Measurements from ENCODE around the gene FHIT. TPM values are rescaled to one million over a fixed set of nuclear protein-coding genes. Genes with fewer than 3 reads are reported as not detected.

The FHIT gene
- total and polyA plus RNA-seq, 4 donors = 6.9 to 16.5 (median 9.9) TPM

DNA sequence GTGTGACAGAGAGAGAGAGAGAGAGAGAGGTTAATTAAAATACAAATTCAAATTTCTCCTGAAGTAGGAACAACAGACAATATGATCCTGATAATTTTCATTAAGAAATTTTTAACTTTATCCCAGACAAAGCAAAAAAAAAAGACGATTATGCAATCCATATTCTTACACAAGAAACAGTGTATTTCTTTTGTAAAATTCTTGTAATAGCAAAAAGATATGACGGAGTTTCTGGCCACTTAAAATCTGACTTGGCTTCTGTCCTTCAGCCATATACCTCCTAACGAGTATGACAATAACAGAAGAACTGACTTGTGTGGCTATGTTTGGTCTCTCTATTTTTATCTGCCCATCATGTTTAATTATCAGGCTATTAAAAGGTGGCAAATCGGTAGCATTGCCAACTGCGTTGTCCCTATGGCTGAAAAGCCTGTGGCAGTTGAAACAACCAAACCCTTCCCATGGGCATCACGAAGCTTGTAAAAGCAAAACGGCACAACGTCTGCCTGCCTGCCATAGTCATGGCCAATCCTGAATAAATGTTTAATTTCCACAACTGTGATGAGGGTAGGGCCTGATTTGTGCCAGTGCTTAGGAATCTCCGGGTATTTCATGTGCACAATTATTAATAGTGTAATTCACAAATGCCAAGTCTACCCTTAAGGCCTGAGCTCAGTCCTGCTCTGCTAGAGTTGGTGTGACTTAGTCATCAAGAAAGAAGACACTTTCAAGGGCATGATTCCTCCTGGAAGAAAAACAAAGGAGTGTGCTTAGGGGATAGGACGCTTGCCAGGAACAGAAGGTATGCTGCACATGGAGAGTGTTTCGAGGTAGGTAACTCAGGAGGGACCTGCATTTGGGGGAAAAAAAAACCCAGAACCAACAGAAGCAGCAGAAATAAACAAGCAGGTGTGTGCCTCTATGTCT, 1090.2 kb downstream of the FHIT start:
- Histone ChIP-seq H3K36me3 (ENCODE audit: control insufficient read depth, insufficient read depth, low read length) (no peaks in the 10 kb centered on the region), H3K4me1 (ENCODE audit: control insufficient read depth, insufficient read depth, low read length) (no peaks in the 10 kb centered on the region), H3K9me3 (ENCODE audit: control insufficient read depth, insufficient read depth, low read length) (no peaks in the 10 kb centered on the region), H3K27me3 (ENCODE audit: control insufficient read depth, insufficient read depth, low read length) (no peaks in the 10 kb centered on the region), H3K27ac (ENCODE audit: low read depth, low read length) (no peak overlapping the region), H3K4me3 (ENCODE audit: low read depth, low read length) (no peak overlapping the region)
- DNase-seq (ENCODE audit: low read depth in 4 of 6, low spot score in 6 of 6) = peak in 2 of 6 donors; percentile 63 to 64
- WGBS (ENCODE audit: insufficient coverage) = 90% methylated on average over 5 of the region's 11 CpGs

DNA sequence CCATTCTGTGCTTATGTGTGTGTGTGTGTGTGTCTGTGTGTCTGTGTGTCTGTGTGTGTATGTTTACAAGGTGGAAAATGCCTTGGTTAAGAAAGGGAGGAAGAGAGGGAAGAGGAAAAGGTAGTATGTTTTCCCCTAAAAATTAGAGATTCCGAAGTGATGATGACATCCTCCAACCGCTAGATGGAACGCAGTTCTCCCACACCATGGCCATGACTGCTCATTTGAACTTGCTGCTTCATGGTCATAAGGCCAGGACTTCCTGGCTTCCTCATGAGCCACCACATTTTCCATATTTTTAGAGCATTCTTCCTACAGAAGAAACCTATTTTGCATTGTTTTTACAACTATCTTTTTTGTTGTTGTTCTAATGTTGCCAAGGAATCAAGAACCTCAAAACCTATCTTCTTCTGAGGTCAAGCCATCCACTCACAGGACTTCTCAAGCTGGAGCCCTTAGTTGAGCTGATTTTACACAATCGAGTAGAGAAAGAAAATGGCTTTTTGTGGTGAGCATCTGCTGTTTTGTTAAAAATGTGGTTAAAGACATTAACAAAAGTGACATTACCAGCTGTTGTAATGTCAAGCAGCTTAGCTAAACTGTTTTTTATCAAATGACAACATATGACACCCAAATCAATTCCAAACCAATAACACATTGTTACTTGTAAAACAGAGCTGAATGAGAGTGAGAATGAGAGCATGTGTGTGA, 1091.0 kb downstream of the FHIT start:
- peak in 2 of 6 donors; percentile 68 to 83 for DNase-seq (ENCODE audit: low read depth in 4 of 6, low spot score in 6 of 6)
- Histone ChIP-seq H3K27me3 (ENCODE audit: control insufficient read depth, insufficient read depth, low read length) (no peaks in the 10 kb centered on the region), H3K4me3 (ENCODE audit: low read depth, low read length) (no peak overlapping the region), H3K36me3 (ENCODE audit: control insufficient read depth, insufficient read depth, low read length) (no peaks in the 10 kb centered on the region), H3K27ac (ENCODE audit: low read depth, low read length) (no peak overlapping the region), H3K4me1 (ENCODE audit: control insufficient read depth, insufficient read depth, low read length) (no peaks in the 10 kb centered on the region), H3K9me3 (ENCODE audit: control insufficient read depth, insufficient read depth, low read length) (no peaks in the 10 kb centered on the region)
- 88% methylated on average over 3 of the region's 4 CpGs for WGBS (ENCODE audit: insufficient coverage)

DNA sequence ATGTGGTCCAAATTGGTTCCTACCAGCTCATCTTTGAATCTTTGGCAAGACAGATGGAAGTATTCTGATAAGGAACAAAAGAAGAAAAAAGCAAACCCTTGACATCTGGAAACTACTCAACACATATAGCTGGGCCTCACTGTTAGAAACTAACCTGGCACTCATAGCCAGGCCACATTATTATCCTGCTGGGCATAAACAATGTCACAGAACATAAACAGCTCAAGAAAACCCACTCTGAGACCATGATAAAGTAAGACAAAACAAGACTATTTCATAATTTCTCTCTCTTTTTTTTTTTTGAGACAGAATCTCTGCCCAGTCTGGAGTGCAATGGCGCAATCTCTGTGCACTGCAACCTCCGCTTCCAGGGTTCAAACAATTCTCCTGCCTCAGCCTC, 1093.2 kb downstream of the FHIT start:
- H3K4me1 ChIP-seq (ENCODE audit: control insufficient read depth, insufficient read depth, low read length) = no peaks in the 10 kb centered on the region
- 100% methylated on average over 1 of the region's 2 CpGs for WGBS (ENCODE audit: insufficient coverage)
- H3K27ac ChIP-seq (ENCODE audit: low read depth, low read length) = no peak overlapping the region
- H3K9me3 ChIP-seq (ENCODE audit: control insufficient read depth, insufficient read depth, low read length) = no peaks in the 10 kb centered on the region
- DNase-seq (ENCODE audit: low read depth in 4 of 6, low spot score in 6 of 6) = no peak
- H3K36me3 ChIP-seq (ENCODE audit: control insufficient read depth, insufficient read depth, low read length) = no peaks in the 10 kb centered on the region
- H3K4me3 ChIP-seq (ENCODE audit: low read depth, low read length) = no peak overlapping the region
- no peaks in the 10 kb centered on the region for H3K27me3 ChIP-seq (ENCODE audit: control insufficient read depth, insufficient read depth, low read length)

DNA sequence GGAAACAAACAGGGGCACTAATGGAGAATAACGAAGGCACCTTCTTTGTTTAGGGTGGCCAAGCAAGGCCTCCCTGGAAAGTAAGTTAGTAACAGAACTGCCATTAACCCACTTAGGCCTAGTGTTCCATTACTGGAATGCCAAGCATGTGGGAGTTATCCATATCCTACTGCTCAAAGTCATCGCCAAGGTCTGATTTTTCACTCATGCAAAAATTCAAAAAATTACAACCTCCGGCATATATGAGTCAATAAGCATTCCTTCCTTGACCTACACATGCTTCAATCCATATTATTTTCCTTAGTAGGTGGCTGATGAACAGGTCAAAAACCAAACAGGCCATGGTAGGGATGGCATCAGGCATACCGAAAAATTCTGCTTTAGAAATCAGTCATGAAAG, 1097.2 kb downstream of the FHIT start:
- H3K4me3 ChIP-seq (ENCODE audit: low read depth, low read length) = no peak overlapping the region
- no peak for DNase-seq (ENCODE audit: low read depth in 4 of 6, low spot score in 6 of 6)
- H3K27ac ChIP-seq (ENCODE audit: low read depth, low read length) = no peak overlapping the region
- WGBS (ENCODE audit: insufficient coverage) = 100% methylated on average over 2 of the region's 4 CpGs
- H3K9me3 ChIP-seq (ENCODE audit: control insufficient read depth, insufficient read depth, low read length) = no peaks in the 10 kb centered on the region
- H3K4me1 ChIP-seq (ENCODE audit: control insufficient read depth, insufficient read depth, low read length) = no peaks in the 10 kb centered on the region
- no peaks in the 10 kb centered on the region for H3K27me3 ChIP-seq (ENCODE audit: control insufficient read depth, insufficient read depth, low read length)
- H3K36me3 ChIP-seq (ENCODE audit: control insufficient read depth, insufficient read depth, low read length) = no peaks in the 10 kb centered on the region

DNA sequence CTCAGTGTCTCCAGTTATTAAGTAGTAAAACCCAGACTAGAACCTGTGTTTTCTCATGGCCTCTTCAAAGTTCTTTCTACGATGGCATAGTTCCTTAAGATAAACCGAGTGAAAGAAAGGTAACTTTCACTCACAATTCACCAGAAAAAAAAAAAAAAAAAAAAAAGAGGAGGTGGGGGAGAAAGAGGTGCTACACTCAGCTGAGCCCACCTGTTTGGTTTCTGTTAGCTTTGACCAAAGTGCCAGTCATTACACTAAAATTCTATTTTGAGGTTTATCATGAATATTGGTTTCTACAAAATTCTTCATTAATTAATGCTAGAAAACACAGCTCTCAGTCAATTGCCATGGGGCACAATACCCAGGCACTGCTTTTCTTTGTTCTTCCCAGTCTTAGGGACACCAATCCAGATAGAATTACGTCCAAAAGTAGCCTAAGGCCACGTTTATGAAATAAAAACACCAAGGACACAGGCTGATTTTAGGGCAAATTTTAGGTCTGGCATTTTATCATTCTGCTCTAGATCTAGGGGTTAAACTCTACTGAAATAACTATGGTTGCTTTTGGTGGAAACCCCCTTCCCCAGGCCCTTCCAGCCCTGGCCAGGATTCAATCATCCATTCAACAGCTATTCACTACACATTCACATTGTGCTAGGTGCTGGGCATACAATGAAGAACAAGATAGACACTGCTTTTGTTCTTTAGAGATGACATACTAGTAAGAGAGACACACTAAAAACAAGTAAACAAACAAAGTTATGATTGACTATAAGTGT, 1097.8 kb downstream of the FHIT start:
- no peak for DNase-seq (ENCODE audit: low read depth in 4 of 6, low spot score in 6 of 6)
- Histone ChIP-seq H3K36me3 (ENCODE audit: control insufficient read depth, insufficient read depth, low read length) (no peaks in the 10 kb centered on the region), H3K4me3 (ENCODE audit: low read depth, low read length) (no peak overlapping the region), H3K27ac (ENCODE audit: low read depth, low read length) (no peak overlapping the region), H3K4me1 (ENCODE audit: control insufficient read depth, insufficient read depth, low read length) (no peaks in the 10 kb centered on the region), H3K27me3 (ENCODE audit: control insufficient read depth, insufficient read depth, low read length) (no peaks in the 10 kb centered on the region), H3K9me3 (ENCODE audit: control insufficient read depth, insufficient read depth, low read length) (no peaks in the 10 kb centered on the region)
- no CpG with 5 or more reads among the region's 4 CpGs for WGBS (ENCODE audit: insufficient coverage)

DNA sequence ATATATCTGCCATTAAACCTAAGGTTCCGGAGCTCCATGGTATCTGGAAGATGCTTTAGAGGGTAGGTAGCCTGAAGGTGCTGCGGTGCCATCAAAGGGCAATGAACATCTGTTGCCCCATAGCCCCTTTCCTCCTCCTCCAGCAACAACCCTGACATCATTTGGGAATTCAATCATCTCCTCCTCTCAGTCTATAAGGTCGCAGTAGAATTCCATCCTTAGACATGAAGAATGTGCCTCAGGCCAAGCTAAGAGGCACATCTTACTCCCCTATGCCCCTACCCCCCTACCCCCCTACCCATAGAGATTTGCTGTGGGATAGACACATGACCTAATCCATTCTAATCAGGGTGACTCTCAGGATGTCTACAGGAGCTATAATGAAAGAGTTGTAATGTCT, 1101.8 kb downstream of the FHIT start:
- DNase-seq (ENCODE audit: low read depth in 4 of 6, low spot score in 6 of 6) = no peak
- no peak overlapping the region for H3K4me3 ChIP-seq (ENCODE audit: low read depth, low read length)
- no peaks in the 10 kb centered on the region for H3K4me1 ChIP-seq (ENCODE audit: control insufficient read depth, insufficient read depth, low read length)
- no peaks in the 10 kb centered on the region for H3K36me3 ChIP-seq (ENCODE audit: control insufficient read depth, insufficient read depth, low read length)
- no peaks in the 10 kb centered on the region for H3K9me3 ChIP-seq (ENCODE audit: control insufficient read depth, insufficient read depth, low read length)
- H3K27ac ChIP-seq (ENCODE audit: low read depth, low read length) = no peak overlapping the region
- H3K27me3 ChIP-seq (ENCODE audit: control insufficient read depth, insufficient read depth, low read length) = no peaks in the 10 kb centered on the region
- WGBS (ENCODE audit: insufficient coverage) = no CpG with 5 or more reads among the region's 3 CpGs

DNA sequence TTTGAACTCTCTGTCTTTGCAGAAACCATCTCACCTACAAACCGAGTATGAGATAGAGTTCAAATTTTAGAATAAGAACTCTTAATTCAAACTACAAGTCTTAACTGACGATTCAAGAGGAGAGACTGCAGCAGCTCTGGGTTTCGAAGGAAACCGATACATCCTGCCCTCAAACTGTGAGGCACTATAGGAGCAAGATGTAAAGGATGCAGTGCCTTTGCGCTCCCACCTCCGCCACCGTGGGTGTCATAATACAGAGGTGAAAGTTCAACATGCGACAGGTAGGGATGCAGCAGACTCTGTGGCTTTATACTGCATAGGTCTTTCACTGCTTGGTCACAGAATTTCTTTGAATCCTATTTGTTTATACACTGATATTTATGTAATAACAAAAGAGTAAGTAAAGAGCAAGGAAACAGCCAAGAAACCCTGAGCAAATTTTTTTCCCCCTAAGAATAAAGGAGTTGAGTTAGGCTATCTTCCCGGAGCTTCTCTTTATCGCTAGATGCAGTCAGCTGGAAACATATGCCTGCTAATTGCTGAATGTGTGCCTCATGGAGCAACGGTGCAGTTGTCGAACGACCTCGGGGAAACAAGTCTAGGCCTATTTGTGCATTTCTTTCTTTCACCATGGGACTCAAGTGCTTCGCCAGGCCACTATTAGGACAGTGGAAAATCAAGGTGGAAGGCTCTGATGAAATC, 1103.9 kb downstream of the FHIT start:
- Histone ChIP-seq H3K4me1 (ENCODE audit: control insufficient read depth, insufficient read depth, low read length) (no peaks in the 10 kb centered on the region), H3K27ac (ENCODE audit: low read depth, low read length) (no peak overlapping the region), H3K36me3 (ENCODE audit: control insufficient read depth, insufficient read depth, low read length) (no peaks in the 10 kb centered on the region), H3K27me3 (ENCODE audit: control insufficient read depth, insufficient read depth, low read length) (no peaks in the 10 kb centered on the region), H3K4me3 (ENCODE audit: low read depth, low read length) (no peak overlapping the region), H3K9me3 (ENCODE audit: control insufficient read depth, insufficient read depth, low read length) (no peaks in the 10 kb centered on the region)
- peak in 2 of 6 donors; percentile 30 to 67 for DNase-seq (ENCODE audit: low read depth in 4 of 6, low spot score in 6 of 6)
- 52% methylated on average over 13 of the region's 15 CpGs for WGBS (ENCODE audit: insufficient coverage)

DNA sequence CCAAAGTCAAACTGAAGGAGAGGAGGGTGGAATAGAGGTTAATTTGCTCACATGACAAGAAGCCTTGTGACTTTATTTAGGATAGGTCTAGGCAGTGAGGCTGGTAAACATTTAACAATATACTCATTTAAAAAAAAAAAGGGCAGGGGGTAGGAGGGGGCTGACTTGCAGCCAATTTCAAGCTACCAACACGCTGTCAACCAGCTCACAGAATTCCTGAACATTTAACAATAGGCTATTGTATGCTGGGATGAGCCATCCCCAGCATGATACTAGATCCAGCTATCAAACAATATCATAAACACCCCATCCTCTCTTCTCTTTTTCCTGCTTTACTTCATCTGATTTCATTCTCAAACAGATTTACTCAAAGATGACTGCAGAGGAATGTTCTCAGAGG, 1105.1 kb downstream of the FHIT start:
- Histone ChIP-seq H3K36me3 (ENCODE audit: control insufficient read depth, insufficient read depth, low read length) (no peaks in the 10 kb centered on the region), H3K27ac (ENCODE audit: low read depth, low read length) (no peak overlapping the region)
- no CpG with 5 or more reads among the region's 1 CpG for WGBS (ENCODE audit: insufficient coverage)

DNA sequence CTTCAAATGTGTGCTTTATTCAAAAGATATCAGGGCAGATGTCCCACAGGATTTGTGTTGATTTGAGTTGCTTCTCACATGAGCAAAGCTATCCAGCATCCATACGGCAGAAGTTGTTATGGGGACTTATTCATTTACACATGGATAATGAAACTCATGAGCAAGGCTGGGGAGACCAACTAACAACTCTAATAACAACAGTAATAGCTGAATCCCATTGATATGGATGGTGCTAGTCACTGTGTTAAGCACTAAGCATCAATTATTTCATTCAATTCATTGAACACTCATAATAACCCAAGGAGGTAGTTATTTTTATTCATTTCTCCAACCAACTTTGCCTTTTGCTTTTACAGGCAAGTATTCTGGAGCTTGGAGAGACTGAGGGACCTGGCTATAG, 1107.2 kb downstream of the FHIT start:
- no peaks in the 10 kb centered on the region for H3K9me3 ChIP-seq (ENCODE audit: control insufficient read depth, insufficient read depth, low read length)
- no peak overlapping the region for H3K27ac ChIP-seq (ENCODE audit: low read depth, low read length)
- no CpG with 5 or more reads among the region's 1 CpG for WGBS (ENCODE audit: insufficient coverage)
- H3K36me3 ChIP-seq (ENCODE audit: control insufficient read depth, insufficient read depth, low read length) = no peaks in the 10 kb centered on the region
- H3K27me3 ChIP-seq (ENCODE audit: control insufficient read depth, insufficient read depth, low read length) = no peaks in the 10 kb centered on the region
- DNase-seq (ENCODE audit: low read depth in 4 of 6, low spot score in 6 of 6) = no peak
- no peaks in the 10 kb centered on the region for H3K4me1 ChIP-seq (ENCODE audit: control insufficient read depth, insufficient read depth, low read length)
- no peak overlapping the region for H3K4me3 ChIP-seq (ENCODE audit: low read depth, low read length)

More for the DNA sequence above, 1105.1 kb downstream of the FHIT start:
- no peak for DNase-seq (ENCODE audit: low read depth in 4 of 6, low spot score in 6 of 6)
- no peak overlapping the region for H3K4me3 ChIP-seq (ENCODE audit: low read depth, low read length)
- no peaks in the 10 kb centered on the region for H3K4me1 ChIP-seq (ENCODE audit: control insufficient read depth, insufficient read depth, low read length)
- no peaks in the 10 kb centered on the region for H3K9me3 ChIP-seq (ENCODE audit: control insufficient read depth, insufficient read depth, low read length)
- no peaks in the 10 kb centered on the region for H3K27me3 ChIP-seq (ENCODE audit: control insufficient read depth, insufficient read depth, low read length)

Measured in spinal cord (tissue), 10 donors.